Esophagus squamous epithelium (tissue), 4 donors: ENCODE measurements around the gene TAS2R60.

Experiments
- CTCF ChIP-seq, 6 experiments: fragments of 450-650 bp in 4 of 6; fragments of 200-600 bp in 2 of 6; sonication (generic) in 2 of 6; IDR thresholded peaks; one replicate each; pipeline ENCODE4 v1.5.1; 2016 to 2019; ENCODE audit warnings: antibody characterized with exemption in 6 of 6, mild to moderate bottlenecking in 4 of 6, moderate library complexity in 4 of 6
- POLR2A ChIP-seq, 4 donors: fragments of 450-650 bp; IDR thresholded peaks; one replicate each; pipeline ENCODE4 v1.6.1; 2017; ENCODE audit warnings: antibody characterized with exemption in 4 of 4, mild to moderate bottlenecking in 4 of 4, moderate library complexity in 3 of 4

DNA sequence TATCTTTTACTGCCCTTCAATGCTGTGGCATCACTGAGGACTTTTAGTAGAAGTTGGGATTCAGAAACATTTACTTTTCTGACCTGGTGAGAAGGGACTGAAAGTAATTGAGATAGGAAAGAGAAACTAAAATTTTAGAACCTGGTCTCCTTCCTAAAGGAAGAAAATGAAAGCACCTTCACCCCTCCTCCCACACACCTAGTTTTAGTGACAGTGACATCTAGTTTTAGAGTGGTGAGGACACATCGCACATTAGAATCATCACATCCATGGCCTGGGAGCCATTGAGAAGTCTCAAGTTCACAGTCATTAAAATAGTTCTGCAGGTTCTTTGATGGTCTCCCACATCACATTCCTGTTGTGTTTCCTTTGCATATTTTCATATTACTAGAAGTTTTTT is 50.5 kb downstream of the TAS2R60 start:
- TF ChIP-seq CTCF (IDR thresholded peaks at IDR 0.05) = no peak
- TF ChIP-seq POLR2A (IDR thresholded peaks at IDR 0.05) = no peak
